Chondrocyte (in vitro differentiated cells): Measurements from ENCODE around the gene DNM2. TPM values are rescaled to one million over a fixed set of nuclear protein-coding genes. Genes with fewer than 3 reads are reported as not detected.

Source experiments
- DNase-seq: peaks from one replicate; pipeline ENCODE4 v3.0.0; 2021; ENCODE audit warnings: mixed read lengths, low spot score
- H3K27ac Mint-ChIP-seq: one replicate; pipeline ENCODE4 v1.8.0; 2021; ENCODE audit warnings: mild to moderate bottlenecking, moderate library complexity, mixed read lengths; ENCODE audit not compliant: unreplicated experiment
- H3K27me3 Mint-ChIP-seq: 2 replicates; pipeline ENCODE4 v1.8.0; 2021; ENCODE audit warnings: low read depth, mixed read lengths
- H3K36me3 Mint-ChIP-seq: 2 replicates; pipeline ENCODE4 v1.8.0; 2021; ENCODE audit warnings: low read depth, mixed read lengths
- H3K4me1 Mint-ChIP-seq: 2 replicates; pipeline ENCODE4 v1.8.0; 2021; ENCODE audit warnings: low read depth, mild to moderate bottlenecking, mixed read lengths
- H3K4me3 Mint-ChIP-seq: one replicate; pipeline ENCODE4 v1.8.0; 2021; ENCODE audit warnings: mild to moderate bottlenecking, moderate library complexity, mixed read lengths; ENCODE audit not compliant: unreplicated experiment
- H3K9me3 Mint-ChIP-seq: 2 replicates; pipeline ENCODE4 v1.8.0; 2021; ENCODE audit warnings: low read depth, mixed read lengths
- total RNA-seq: library from RNA; stranded (reverse); gene quantifications from 3 replicates; pipeline ENCODE4 v1.2.1, GENCODE V29; 2021
- TF ChIP-seq, protein P1 (sequence below): fragments of 200-600 bp; sonication (generic); IDR thresholded peaks from 2 replicates; pipeline ENCODE4 v1.5.0; 2021; ENCODE audit warnings: antibody characterized with exemption, mild to moderate bottlenecking, moderate library complexity

DNM2 gene
- total RNA-seq, 1 donor from 2014 or later: 116 TPM

GRCh38 chr19:10735741-10736140 lies 17.9 kb downstream of the DNM2 start:
- Mint-ChIP-seq H3K4me1 (peaks cover 22% of the 10 kb centered on the region), H3K27me3 (no peaks in the 10 kb centered on the region), H3K9me3 (peaks cover 7% of the 10 kb centered on the region), H3K27ac (no peak overlapping the region), H3K36me3 (peaks cover 6% of the 10 kb centered on the region), H3K4me3 (no peak overlapping the region)
- TF ChIP-seq, protein P1, sequence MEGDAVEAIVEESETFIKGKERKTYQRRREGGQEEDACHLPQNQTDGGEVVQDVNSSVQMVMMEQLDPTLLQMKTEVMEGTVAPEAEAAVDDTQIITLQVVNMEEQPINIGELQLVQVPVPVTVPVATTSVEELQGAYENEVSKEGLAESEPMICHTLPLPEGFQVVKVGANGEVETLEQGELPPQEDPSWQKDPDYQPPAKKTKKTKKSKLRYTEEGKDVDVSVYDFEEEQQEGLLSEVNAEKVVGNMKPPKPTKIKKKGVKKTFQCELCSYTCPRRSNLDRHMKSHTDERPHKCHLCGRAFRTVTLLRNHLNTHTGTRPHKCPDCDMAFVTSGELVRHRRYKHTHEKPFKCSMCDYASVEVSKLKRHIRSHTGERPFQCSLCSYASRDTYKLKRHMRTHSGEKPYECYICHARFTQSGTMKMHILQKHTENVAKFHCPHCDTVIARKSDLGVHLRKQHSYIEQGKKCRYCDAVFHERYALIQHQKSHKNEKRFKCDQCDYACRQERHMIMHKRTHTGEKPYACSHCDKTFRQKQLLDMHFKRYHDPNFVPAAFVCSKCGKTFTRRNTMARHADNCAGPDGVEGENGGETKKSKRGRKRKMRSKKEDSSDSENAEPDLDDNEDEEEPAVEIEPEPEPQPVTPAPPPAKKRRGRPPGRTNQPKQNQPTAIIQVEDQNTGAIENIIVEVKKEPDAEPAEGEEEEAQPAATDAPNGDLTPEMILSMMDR: no peak
- DNase-seq: no peak

DNA sequence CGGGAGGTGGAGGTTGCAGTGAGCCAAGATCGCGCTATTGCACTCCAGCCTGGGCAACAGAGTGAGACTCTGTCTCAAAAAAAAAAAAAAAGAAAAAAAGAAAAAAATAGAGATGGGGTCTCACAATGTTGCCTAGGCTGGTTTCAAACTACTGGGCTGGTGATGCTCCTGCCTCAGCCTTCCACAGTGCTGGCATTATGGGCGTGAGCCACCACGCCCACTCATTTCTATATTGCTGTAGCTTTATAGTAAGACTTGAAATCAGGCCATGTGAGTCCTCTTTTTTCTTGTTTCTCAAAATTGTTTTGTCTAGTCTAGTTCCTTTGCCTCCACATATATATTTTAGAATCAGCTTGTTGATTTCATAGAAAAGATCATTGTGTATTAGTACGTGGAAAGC lies 18.3 kb downstream of the DNM2 start:
- Mint-ChIP-seq H3K27me3 (no peaks in the 10 kb centered on the region), H3K27ac (peak overlapping the region; percentile 51), H3K36me3 (peaks cover 7% of the 10 kb centered on the region), H3K4me1 (peaks cover 25% of the 10 kb centered on the region), H3K4me3 (no peak overlapping the region), H3K9me3 (peaks cover 7% of the 10 kb centered on the region)
- no peak for DNase-seq
- TF ChIP-seq, protein P1: no peak

DNA sequence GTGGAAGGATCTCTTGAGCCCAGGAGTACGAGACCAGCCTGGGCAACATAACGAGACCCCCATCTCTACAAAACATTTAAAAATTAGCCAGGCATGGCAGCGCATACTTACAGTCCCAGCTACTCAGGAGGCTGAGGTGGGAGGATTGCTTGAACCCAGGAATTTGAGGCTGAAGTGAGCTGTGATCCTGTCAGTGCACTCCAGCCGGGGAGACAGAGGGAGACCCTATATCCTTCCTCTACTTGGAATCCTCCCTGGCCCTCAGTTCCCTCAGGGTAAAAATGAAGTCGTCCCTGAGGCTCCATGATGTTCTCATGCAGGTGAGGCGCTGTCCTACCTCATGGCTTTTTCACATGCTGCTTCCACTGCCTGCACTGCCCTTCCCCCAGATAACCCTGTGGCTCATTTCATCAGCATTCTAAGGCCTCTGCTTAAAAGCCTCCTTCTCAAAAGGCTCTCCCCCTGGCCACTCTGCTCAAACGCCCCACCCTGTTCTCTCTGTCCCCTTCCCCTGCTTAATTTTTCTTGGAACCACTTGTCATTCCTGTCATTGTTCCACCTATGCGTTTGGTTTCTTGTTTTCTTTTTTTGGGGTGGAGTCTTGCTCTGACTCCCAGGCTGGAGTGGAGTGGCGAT lies 19.2 kb downstream of the DNM2 start:
- TF ChIP-seq, protein P1: no peak
- no peak overlapping the region for H3K4me3 Mint-ChIP-seq
- no peak for DNase-seq
- H3K4me1 Mint-ChIP-seq: peaks cover 29% of the 10 kb centered on the region
- peaks cover 7% of the 10 kb centered on the region for H3K36me3 Mint-ChIP-seq
- peaks cover 7% of the 10 kb centered on the region for H3K9me3 Mint-ChIP-seq
- peak overlapping the region; percentile 74 for H3K27ac Mint-ChIP-seq
- H3K27me3 Mint-ChIP-seq: no peaks in the 10 kb centered on the region

DNA sequence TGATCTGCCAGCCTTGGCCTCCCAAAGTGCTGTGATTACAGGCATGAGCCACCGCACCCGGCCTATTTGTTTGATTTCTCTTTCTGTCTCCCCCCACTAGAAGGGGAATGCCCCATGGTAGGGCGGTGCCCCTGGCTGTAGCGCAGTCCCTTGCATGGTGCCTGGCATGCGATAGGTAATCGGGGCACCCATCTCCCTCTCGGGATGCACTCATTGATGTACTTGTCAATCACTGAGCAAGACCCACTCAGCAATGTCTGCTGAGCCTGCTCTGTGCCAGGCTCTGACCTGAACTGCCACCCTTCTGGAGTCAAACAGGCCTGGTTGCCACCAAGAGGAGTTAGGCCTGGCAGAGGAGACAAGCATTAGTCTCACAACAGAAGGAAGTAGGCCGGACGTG lies 19.8 kb downstream of the DNM2 start:
- Mint-ChIP-seq H3K27me3 (no peaks in the 10 kb centered on the region), H3K4me3 (no peak overlapping the region), H3K4me1 (peaks cover 31% of the 10 kb centered on the region), H3K36me3 (peaks cover 7% of the 10 kb centered on the region), H3K9me3 (peaks cover 7% of the 10 kb centered on the region), H3K27ac (no peak overlapping the region)
- no peak for DNase-seq
- TF ChIP-seq, protein P1: no peak

DNA sequence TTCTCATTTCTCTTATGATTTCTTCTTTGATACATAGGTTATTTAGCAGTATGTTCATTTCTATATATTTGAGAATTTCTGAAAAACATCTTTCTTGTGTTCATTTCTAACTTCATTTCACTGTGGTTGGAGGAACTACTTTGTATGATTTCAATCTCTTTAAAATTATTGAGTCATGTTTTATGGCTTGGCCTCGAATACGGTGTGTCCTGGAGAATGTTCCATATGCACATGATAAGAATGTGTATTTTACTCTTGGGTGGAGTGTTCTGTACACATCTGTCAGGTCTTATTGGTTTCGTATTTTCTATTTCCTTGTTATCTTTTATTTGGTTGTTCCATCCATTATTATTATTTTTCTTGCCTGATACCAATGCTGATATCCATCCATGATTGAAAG lies 22.9 kb downstream of the DNM2 start:
- H3K9me3 Mint-ChIP-seq: peaks cover 7% of the 10 kb centered on the region

More for the DNA sequence above, 22.9 kb downstream of the DNM2 start:
- Mint-ChIP-seq H3K27ac (no peak overlapping the region), H3K4me1 (peaks cover 51% of the 10 kb centered on the region), H3K27me3 (no peaks in the 10 kb centered on the region), H3K4me3 (no peak overlapping the region), H3K36me3 (peaks cover 7% of the 10 kb centered on the region)
- DNase-seq: no peak
- TF ChIP-seq, protein P1: no peak
